HG02981 (cell line): ENCODE data around the gene HDGFL2.

Source experiments
- ATAC-seq: cut with Tn5 transposase; IDR thresholded peaks from one replicate; pipeline ENCODE4 v1.9.1; 2021; ENCODE audit warnings: mild to moderate bottlenecking, moderate library complexity; ENCODE audit not compliant: unreplicated experiment

Gene HDGFL2

GRCh38 chr19:4472174-4472974 is at the start of gene HDGFL2:
Gene HDGFL2 (plus strand): TSS chr19:4472297. CDS start chr19:4472351, 54 bp downstream.
- ATAC-seq = no peak

GRCh38 chr19:4423416-4424126 is 48.5 kb upstream of the HDGFL2 start:
- ATAC-seq = no peak

- ATAC-seq = no peak
Observed at GRCh38 chr19:4425537-4425936, 46.6 kb upstream of the HDGFL2 start.

GRCh38 chr19:4428326-4428975 is 43.6 kb upstream of the HDGFL2 start:
- no peak for ATAC-seq

GRCh38 chr19:4429256-4429655 is 42.8 kb upstream of the HDGFL2 start:
- no peak for ATAC-seq

- no peak for ATAC-seq
Observed at GRCh38 chr19:4429771-4430171, 42.3 kb upstream of the HDGFL2 start.

- no peak for ATAC-seq
Observed at GRCh38 chr19:4430760-4431159, 41.3 kb upstream of the HDGFL2 start.

- ATAC-seq = no peak
Observed at GRCh38 chr19:4431296-4431695, 40.8 kb upstream of the HDGFL2 start.

GRCh38 chr19:4431808-4432674 is 40.1 kb upstream of the HDGFL2 start:
- ATAC-seq = no peak

- ATAC-seq = no peak
Observed at GRCh38 chr19:4432918-4433506, 39.1 kb upstream of the HDGFL2 start.

GRCh38 chr19:4434391-4434790 is 37.7 kb upstream of the HDGFL2 start:
- no peak for ATAC-seq

- ATAC-seq = no peak
Observed at GRCh38 chr19:4436231-4436630, 35.9 kb upstream of the HDGFL2 start.

GRCh38 chr19:4437103-4437502 is 35.0 kb upstream of the HDGFL2 start:
- no peak for ATAC-seq

GRCh38 chr19:4439243-4439642 is 32.9 kb upstream of the HDGFL2 start:
- ATAC-seq = no peak

- ATAC-seq = no peak
Observed at GRCh38 chr19:4441994-4442818, 29.9 kb upstream of the HDGFL2 start.

- no peak for ATAC-seq
Observed at GRCh38 chr19:4442819-4443146, 29.3 kb upstream of the HDGFL2 start.

GRCh38 chr19:4443188-4443587 is 28.9 kb upstream of the HDGFL2 start:
- ATAC-seq = no peak

GRCh38 chr19:4443966-4444764 is 27.9 kb upstream of the HDGFL2 start:
- no peak for ATAC-seq
